HG03159 (cell line): ENCODE measurements around the gene C6orf47.

Experiments used
- ATAC-seq: cut with Tn5 transposase; IDR thresholded peaks from one replicate; pipeline ENCODE4 v1.9.1; 2021; ENCODE audit warnings: mild to moderate bottlenecking, moderate library complexity; ENCODE audit not compliant: unreplicated experiment

C6orf47 gene

DNA sequence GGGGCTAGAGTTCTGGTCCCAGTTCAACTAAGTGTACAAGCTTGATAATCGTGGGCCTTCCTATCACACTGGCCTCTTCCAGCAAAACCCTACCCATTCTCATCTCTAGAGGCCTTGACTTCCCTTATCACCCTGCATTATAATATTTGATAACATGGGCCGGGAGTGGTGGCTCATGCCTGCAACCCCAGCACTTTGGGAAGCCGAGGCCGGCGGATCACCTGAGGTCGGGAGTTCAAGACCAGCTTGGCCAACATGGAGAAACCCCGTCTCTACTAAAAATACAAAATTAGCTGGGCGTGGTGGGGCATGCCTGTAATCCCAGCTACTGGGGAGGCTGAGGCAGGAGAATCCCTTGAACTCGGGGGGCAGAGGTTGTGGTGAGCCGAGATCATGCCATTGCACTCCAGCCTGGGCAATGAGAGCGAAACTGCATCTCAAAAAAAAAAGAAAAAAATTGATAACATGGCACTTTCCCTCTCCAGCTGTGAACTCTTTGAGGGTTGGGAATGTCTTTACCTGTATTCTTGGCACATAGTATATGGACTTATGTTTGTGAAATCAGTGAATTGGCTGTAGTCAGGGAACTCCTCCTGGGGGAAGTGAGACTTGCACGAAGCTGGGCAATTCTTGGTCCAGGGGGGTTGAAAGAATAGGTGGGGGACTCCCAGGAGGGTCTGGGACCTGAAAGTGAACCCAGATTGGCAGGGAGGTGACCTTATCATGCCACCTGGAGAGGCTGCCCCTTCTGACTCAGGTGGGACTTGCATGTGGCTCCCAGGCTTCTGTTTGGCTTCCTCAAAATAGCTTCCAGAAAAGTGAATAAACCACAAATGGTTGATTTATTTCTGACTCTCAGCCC lies 915 bp upstream of the C6orf47 start:
- ATAC-seq: no peak

- ATAC-seq: peak; percentile 2
Observed at GRCh38 chr6:31659649-31660380, 763 bp downstream of the C6orf47 start.

- no peak for ATAC-seq
Observed at GRCh38 chr6:31658983-31659648, 1.5 kb downstream of the C6orf47 start.

- ATAC-seq: no peak
Observed at GRCh38 chr6:31658158-31658688, 2.4 kb downstream of the C6orf47 start.

GRCh38 chr6:31657406-31658157 lies 3.0 kb downstream of the C6orf47 start:
- ATAC-seq: no peak

DNA sequence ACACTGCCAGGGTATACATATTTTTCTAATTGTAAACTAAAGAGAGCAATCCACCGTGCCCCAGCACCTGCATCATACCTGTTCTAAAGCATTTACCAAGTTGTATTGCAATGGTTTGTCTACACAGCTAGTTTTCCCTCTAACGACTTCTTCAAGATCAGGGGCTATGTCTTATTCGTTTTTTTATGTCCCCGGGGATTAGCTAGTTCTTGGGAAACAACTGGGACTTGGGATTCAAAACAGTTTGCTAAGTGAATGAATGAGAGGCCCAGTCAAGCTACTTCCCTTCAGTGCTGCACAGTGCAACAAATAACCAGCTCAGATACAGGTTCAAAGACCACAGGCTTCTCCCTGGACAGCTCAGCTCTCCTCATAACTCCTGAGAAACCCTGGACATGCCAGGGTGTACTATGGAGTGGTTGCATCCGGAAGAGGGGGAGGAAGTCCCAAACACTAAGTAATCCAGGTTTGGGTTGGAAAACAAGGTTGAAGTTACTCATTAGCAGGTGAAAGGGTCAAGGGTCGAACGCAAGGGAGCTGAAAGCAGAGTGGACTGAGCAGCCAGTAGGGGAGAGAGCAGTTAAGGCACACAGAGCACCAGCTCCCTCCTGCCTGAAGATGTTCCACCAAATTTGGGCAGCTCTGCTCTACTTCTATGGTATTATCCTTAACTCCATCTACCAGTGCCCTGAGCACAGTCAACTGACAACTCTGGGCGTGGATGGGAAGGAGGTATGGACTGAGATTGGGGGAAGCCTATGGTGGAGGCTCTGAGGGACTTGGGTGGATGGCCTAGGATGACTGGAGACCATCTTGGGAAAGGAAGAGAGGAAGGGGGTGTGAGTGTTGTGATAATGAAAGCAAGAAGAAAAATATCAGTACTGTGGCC lies 5.0 kb downstream of the C6orf47 start, which contains the start of gene APOM:
TSS of gene APOM (plus strand) at position 546 of the 889 bp plus-strand sequence. CDS start at position 619, 73 bp downstream.
- no peak for ATAC-seq

DNA sequence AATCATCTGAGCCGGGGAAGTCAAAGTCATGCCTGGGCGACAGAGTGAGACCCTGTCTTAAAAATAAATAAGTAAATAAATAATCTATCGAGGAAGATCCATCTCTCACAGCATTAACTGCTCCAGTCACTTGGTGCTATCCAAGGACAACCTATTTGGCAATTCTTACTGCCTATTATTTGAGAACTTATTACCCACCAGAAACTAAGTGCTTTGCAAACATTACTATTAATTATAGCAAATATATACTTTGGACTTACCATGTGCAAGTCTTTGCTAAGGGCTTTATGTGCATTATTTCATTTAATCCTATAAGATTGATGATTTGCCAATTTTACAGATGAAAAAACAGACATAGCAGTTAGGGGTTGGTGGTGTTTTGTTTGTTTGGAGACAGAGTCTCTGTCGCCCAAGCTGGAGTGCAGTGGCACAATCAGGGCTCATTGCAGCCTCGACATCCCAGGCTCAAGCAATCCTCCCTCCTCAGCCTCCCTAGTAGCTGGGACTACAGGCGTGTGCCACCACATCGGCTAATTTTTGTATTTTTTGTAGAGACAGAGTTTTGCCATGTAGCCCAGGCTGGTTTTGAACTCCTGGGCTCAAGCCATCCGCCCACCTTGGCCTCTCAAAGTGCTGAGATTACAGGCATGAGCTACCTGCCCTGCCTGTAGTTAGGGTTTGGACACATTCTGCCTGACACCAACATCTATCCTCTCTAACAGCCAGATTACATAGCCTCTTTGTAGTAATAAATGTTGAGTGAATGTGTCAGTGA lies 5.8 kb downstream of the C6orf47 start:
- ATAC-seq: no peak

DNA sequence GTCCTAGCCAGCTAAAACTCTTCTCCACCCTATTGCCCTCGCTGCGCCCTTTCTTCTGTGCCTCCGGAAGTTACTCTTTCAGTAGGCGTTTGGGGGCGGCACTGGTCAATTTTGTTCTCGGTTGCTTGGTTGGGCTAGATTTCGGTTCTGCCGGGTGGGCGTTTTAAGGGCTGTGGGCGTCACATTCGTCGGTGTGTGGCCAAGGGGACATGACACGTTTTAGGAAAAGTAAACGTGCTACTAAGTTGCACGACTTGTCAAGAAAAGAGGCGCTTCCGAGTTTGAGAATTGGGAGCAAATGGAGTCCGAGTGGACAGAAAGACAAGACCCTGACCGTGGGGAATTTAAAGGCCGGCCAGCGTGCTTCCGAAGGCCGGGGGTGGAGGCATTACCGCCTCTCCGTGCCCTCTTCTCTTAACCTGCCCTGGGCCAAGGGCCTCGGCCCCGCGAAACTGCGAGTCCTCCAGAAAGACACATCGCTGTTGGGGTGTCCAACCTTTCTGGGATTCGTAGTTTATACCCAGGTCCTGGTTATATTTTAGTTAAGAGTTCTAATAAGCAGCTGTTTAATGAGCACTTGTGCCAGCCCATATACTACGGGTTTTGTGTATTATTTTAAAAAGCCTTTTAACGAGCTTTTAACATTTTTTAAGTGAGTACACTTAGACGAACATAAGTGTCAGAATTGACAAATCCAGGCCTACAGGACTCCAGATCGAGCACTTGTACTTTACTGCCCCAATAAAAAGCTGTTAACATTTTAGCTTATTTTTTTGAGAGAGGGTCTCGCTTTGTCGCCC lies 7.5 kb downstream of the C6orf47 start:
- ATAC-seq: peak; percentile 62

DNA sequence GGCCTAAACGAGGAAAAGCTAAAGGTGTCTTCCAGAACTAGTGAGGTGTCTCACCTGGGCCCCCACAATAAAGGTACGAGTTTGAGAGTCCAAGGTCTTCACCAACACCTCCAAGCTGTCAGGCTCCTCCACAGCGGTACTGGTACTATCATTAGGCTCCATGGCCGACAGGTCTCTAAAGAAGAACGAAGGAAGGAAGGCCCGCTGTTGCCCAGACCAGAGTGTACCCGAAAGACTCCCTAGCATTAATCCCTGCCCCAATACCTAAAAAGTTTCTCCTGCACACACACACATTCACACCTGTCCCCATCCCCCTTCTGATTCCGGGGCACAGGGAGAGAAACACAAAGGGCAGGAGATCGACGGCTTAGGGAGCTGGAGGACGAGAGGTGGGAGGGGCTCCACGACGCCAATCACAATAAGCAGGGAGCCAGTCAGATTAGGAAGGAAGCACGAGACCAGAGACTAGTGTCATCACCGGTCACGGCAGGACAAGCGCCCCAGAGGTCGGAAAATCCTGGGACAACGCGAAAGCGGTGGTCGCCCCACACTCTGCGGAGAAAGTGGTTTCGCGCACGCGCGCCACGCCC lies 8.9 kb downstream of the C6orf47 start:
- ATAC-seq: peak; percentile 29

GRCh38 chr6:31645325-31645724 lies 15.3 kb downstream of the C6orf47 start:
- ATAC-seq: no peak

GRCh38 chr6:31643818-31644454 lies 16.6 kb downstream of the C6orf47 start:
- no peak for ATAC-seq

DNA sequence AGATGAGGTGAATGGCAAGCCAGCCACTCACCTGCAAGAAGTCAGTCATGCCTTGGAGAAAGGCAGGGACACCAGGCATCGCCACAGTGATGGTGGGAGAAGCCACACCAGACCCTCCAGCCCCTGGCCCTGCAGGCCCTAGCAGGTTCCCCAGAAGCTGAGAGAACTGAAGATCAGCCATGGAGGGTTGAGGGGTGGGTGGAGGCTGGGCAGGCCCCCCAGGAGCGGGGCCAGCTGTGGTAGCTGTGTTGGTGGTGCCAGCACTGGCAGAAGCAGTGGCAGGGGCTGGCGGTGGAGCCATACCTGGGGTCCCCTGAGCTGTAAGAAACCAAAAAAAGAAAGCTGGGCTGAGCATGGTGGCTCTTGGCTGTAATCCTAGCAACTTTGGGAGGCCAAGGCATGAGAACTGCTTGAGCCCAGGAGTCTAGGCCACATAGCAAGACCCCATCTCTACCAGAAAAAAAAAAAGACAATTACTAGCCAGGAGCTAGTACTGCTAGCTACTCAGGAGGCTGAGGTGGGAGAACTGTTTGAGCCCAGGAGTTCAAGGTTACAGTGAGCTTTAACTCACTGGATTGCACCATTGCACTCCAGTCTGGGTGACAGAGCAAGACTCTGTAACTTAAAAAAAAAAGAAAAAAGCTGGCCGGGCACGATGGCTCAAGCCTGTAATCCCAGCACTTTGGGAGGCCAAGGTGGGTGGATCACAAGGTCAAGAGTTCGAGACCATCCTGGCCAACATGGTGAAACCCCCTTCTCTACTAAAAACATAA lies 17.6 kb downstream of the C6orf47 start:
- ATAC-seq: no peak

DNA sequence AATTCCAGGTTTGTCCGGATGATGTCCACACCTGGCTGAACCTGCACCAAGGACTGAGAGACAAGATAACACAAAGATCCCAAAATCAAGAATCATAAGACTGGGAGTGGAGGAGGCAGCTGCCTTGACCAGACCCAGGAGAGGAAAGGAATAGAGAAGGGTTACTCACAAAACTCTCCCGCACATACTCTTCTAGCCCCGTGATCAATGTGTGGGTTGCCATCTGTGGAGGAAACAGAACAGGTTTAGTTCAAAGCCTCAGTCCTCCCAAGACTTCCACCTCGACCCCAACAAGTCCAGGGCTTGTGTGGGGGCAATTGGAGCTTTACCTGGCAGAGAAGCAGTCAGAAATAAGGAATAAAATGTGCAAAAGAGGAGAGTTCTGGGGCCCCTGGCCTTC lies 19.2 kb downstream of the C6orf47 start:
- ATAC-seq: no peak

GRCh38 chr6:31640612-31641011 lies 20.0 kb downstream of the C6orf47 start:
- no peak for ATAC-seq

DNA sequence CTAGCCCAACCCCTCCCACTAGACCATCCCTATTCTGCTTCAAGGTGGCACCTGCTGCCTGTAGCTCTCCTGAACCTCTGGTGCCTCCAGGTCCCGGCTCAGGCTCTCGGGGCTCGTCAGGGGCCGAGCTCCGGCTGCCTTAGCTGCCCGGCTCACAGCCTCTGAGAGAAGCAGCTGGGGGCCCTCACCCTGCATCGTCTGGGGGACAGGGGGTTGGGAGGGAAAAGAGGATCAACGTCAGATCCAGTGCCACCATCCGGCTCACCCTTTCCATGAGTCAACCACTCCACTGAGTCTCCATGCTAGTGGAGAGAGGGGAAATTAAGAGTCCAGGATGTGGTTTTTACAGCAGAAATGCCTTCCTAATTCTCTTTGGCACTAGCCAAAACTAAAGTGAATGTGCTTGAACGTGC lies 21.1 kb downstream of the C6orf47 start:
- no peak for ATAC-seq

DNA sequence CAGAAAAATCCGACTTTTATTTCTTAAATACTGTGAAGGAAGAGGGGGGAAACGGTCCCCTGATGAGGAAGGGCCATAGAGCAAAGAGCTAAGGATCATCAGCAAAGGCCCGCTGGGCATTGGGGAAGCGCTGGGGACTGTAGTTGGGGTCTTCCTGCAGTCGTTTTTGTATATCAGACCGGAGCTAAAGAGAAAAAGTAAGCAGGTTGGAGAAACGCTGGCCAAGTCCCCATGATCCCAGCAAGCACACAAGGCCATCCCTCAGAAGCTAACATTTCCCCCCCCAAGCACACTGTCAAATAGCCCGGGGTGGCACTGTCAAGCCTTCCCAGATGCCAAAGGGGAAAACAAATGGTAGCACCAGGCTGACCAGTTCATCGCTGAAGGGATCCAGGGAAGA lies 21.5 kb downstream of the C6orf47 start:
- no peak for ATAC-seq
